GM12878 (cell line): Measurements from ENCODE around the gene TCF4. TPM values are rescaled to one million over a fixed set of nuclear protein-coding genes. Genes with fewer than 3 reads are reported as not detected.

Experiments used
- ATAC-seq: fragments of 200-7000 bp; cut with Tn5 transposase; 3 replicates; pipeline ENCODE4 v1.9.1; 2020; ENCODE audit warnings: mild to moderate bottlenecking, moderate library complexity
- BruUV-seq: library from RNA; stranded (reverse); fragments of 400-500 nt; replicated peaks from 2 replicates; lab custom pipeline; 2021; lab: Mats Ljungman, UMichigan
- CTCF ChIA-PET: fragments of 300-600 bp; sonication (Branson Sonifier 250); formaldehyde crosslinking; extraction: SDS; loops from one replicate; lab custom pipeline; 2021; ENCODE audit warnings: inconsistent platforms; lab: Yijun Ruan, JAX
- POLR2A ChIA-PET: fragments of 350-600 bp; formaldehyde crosslinking; extraction: SDS; loops from one replicate; lab custom pipeline; 2021; ENCODE audit warnings: inconsistent platforms; lab: Charles Lee
- RAD21 ChIA-PET: fragments of 300-600 bp; sonication (Branson Sonifier 250); formaldehyde crosslinking; loops from one replicate; lab custom pipeline; 2023; ENCODE audit warnings: antibody characterized with exemption; ENCODE audit not compliant: unreplicated experiment; lab: Charles Lee
- SMC1A ChIA-PET: fragments of 300-600 bp; sonication (Branson Sonifier 250); formaldehyde crosslinking; loops from one replicate; lab custom pipeline; 2023; ENCODE audit not compliant: unreplicated experiment, uncharacterized antibody; lab: Charles Lee
- DNase-seq: peaks from one replicate; pipeline ENCODE4 v3.0.0-alpha.2; 2011; ENCODE audit warnings: low read depth, low spot score
- FAIRE-seq: peaks from 3 replicates; lab custom pipeline; 2011; peaks lifted over from hg19 to GRCh38; lab: Jason Lieb, UNC
- H2AFZ ChIP-seq: 2 replicates; pipeline ENCODE4 v1.6.0; 2011; ENCODE audit warnings: low read depth, low read length, control low read depth; ENCODE audit not compliant: control insufficient read depth
- H3K27ac ChIP-seq: 2 replicates; pipeline ENCODE4 v1.5.1; 2011; ENCODE audit warnings: control low read depth; ENCODE audit not compliant: control insufficient read depth, insufficient read depth
- H3K27me3 ChIP-seq, 2 experiments: replicated peaks in 1 of 2; 2 replicates each; pipeline versions ENCODE4 v1.6.0 to v1.6.1; 2011; ENCODE audit warnings: low read length in 1 of 2; ENCODE audit not compliant: control insufficient read depth in 2 of 2, insufficient read depth in 2 of 2
- H3K36me3 ChIP-seq, 2 experiments: 2 replicates each; pipeline ENCODE4 v1.5.1; 2011; ENCODE audit warnings: low read length in 1 of 2; ENCODE audit not compliant: control insufficient read depth in 2 of 2, insufficient read depth in 2 of 2
- H3K4me1 ChIP-seq: 2 replicates; pipeline ENCODE4 v1.6.1; 2011; ENCODE audit warnings: mild to moderate bottlenecking, low read length, moderate library complexity, mixed read lengths; ENCODE audit not compliant: control insufficient read depth, insufficient read depth
- H3K4me2 ChIP-seq: 2 replicates; pipeline ENCODE4 v1.6.0; 2011; ENCODE audit warnings: control low read depth; ENCODE audit not compliant: control insufficient read depth, insufficient read depth
- H3K4me3 ChIP-seq: fragments of 200-600 bp; sonication (generic); 2 replicates; pipeline ENCODE4 v1.5.1; 2016
- H3K79me2 ChIP-seq: 2 replicates; pipeline ENCODE4 v1.6.0; 2011; ENCODE audit warnings: low read length; ENCODE audit not compliant: control insufficient read depth, insufficient read depth
- H3K9ac ChIP-seq: 2 replicates; pipeline ENCODE4 v1.8.0; 2011; ENCODE audit warnings: low read length, control low read depth, mixed read lengths; ENCODE audit not compliant: control insufficient read depth, insufficient read depth
- H3K9me3 ChIP-seq: replicated peaks from 3 replicates; pipeline ENCODE4 v1.5.1; 2011; ENCODE audit warnings: mild to moderate bottlenecking, low read length; ENCODE audit not compliant: control insufficient read depth, insufficient read depth
- H4K20me1 ChIP-seq: 2 replicates; pipeline ENCODE4 v1.6.0; 2011; ENCODE audit not compliant: control insufficient read depth, insufficient read depth
- ELK1 ChIP-seq: IDR thresholded peaks from 2 replicates; pipeline ENCODE4 v1.6.1; 2012; ENCODE audit warnings: low read depth, low read length, improper control_type of control experiment
- SMARCA5 ChIP-seq: fragments of 450-650 bp; IDR thresholded peaks from 2 replicates; pipeline ENCODE4 v1.6.1; 2017; ENCODE audit warnings: mild to moderate bottlenecking
- WGBS: methylation state at CpG from one replicate; pipeline ENCODE4 v1.1.6; 2016; ENCODE audit warnings: low lambda C conversion rate; ENCODE audit not compliant: insufficient replicate concordance, insufficient coverage; ENCODE audit errors: missing lambda C conversion rate; 5-methylcytosine and 5-hydroxymethylcytosine counted together
- in situ Hi-C: fragments of 300-500 bp; cut with MboI; formaldehyde crosslinking; loops from 9 replicates; pipeline ENCODE4 v1.14.3; 2018; ENCODE audit warnings: mixed read lengths
- intact Hi-C: fragments of 100-400 bp; cut with micrococcal nuclease; formaldehyde crosslinking; loops from one replicate; pipeline ENCODE4 v1.14.2; 2022; ENCODE audit not compliant: unreplicated experiment
- polyA plus RNA-seq, 11 experiments: library from polyadenylated mRNA; depleted of rRNA in 4 of 11; unstranded in 6 of 11; stranded (reverse) in 5 of 11; fragments of >200 nt; fragmentation: Nextera tagmentation in 4 of 11; fragmentation: Illumina TruSeq in 1 of 11; extraction: Ambion mirVana in 4 of 11; extraction: Trizol in 1 of 11; gene quantifications; 1 replicate in 1 of 11; 2 replicates in 10 of 11; pipeline versions ENCODE4 v1.2.1 to v1.2.3, GENCODE V29; 2011 to 2016; ENCODE audit warnings: inconsistent platforms in 2 of 11, missing spikeins in 2 of 11, low read depth in 1 of 11
- total RNA-seq, 4 experiments: library from RNA; depleted of rRNA in 3 of 4; stranded (reverse); fragments of >200 nt in 3 of 4; fragmentation: Illumina TruSeq in 1 of 4; extraction: Trizol in 1 of 4; gene quantifications; 2 replicates each; pipeline versions ENCODE4 v1.2.1 to v1.2.3, GENCODE V29; 2013 to 2021

The TCF4 gene
- total and polyA plus RNA-seq, 10 of the 15 experiments (the other 5 are each of a cell fraction or from before 2014, with no cell fraction given) = 15.2 to 94.0 (median 31.5) TPM

- ATAC-seq = no peak
- Histone ChIP-seq H3K9me3 (no peaks in the 10 kb centered on the region; the same call in 2 of the 3 replicates), H3K27ac (no peak overlapping the region)
- intact Hi-C loops = no loop called here
- RAD21 ChIA-PET = interaction anchor here (1.3 kb wide), 1 partner anchor 37 kb away, joined by 6 read pairs; no protein-coding TSS in a partner anchor
- SMC1A ChIA-PET = interaction anchor here (1.1 to 7.5 kb wide), 10 partner anchors 10 to 53 kb away, joined by 3 to 54 read pairs (median 4); no protein-coding TSS in a partner anchor
- TF ChIP-seq SMARCA5 (peak; percentile 74), ELK1 (no peak)
- TF ChIP-seq, all 136 proteins: peak for 1
- no peak overlapping the region for H2AFZ ChIP-seq
- 72% methylated on average over 10 of the region's 10 CpGs for WGBS
- H3K4me2 ChIP-seq = no peak overlapping the region
- ChIA-PET POLR2A (interaction anchor here (1.2 to 1.6 kb wide), 3 partner anchors 9 to 37 kb away, joined by 3 to 4 read pairs (median 3); no protein-coding TSS in a partner anchor), CTCF (interaction anchor here (1.0 to 2.7 kb wide), 12 partner anchors 9 to 54 kb away, joined by 3 to 8 read pairs (median 4); no protein-coding TSS in a partner anchor)
- no peaks in the 10 kb centered on the region for H3K27me3 ChIP-seq
- H3K4me1 ChIP-seq = 0 out of 2 replicates have a peak, but pooled peaks cover 3% of the 10 kb centered on the region
- FAIRE-seq (no peak), DNase-seq (no peak)
- in situ Hi-C loops = no loop called here
- H3K4me3 ChIP-seq = no peak overlapping the region
- H3K79me2 ChIP-seq = peaks cover 88% of the 10 kb centered on the region
- H3K36me3 ChIP-seq = peaks cover 0 to 10% of the 10 kb centered on the region in 2 experiments; a peak in 1 of 4 replicates
- no peaks in the 10 kb centered on the region for H4K20me1 ChIP-seq
- no TSS peak for BruUV-seq
- no peak overlapping the region for H3K9ac ChIP-seq
These were observed 299.8 kb downstream of the TCF4 start for GRCh38 chr18:55287935-55288868.
